Measurements from ENCODE around the gene TIMMDC1. TPM values are rescaled to one million over a fixed set of nuclear protein-coding genes. Genes with fewer than 3 reads are reported as not detected.
"Not testable (repeated sequence)": the region's sequence is repeated elsewhere in the genome, so short reads cannot be mapped to it uniquely, and the experiment has no call there.

TIMMDC1 gene
- total and polyA plus RNA-seq, 12 donors, result 90.3 to 379 (median 234) TPM

GRCh38 chr3:119551598-119551997, 53.3 kb downstream of the TIMMDC1 start:
- peaks cover 0 to 18% (median 0%) of the 10 kb centered on the region in 9 donors for H3K4me1 ChIP-seq
- 91 to 94% methylated on average over 5 of the region's 5 CpGs for WGBS, 2 donors
- ATAC-seq, result no peak
- no peak overlapping the region for H3K4me3 ChIP-seq
- H3K27me3 ChIP-seq, result no peaks in the 10 kb centered on the region
- no peaks in the 10 kb centered on the region for H3K36me3 ChIP-seq
- no peak overlapping the region for H3K27ac ChIP-seq
- TF ChIP-seq CTCF (IDR thresholded peaks at IDR 0.05), result no peak
- intact Hi-C loops (cut with DNase I), result no loop called here
- DNase-seq, result no peak
- H3K9me3 ChIP-seq, result no peaks in the 10 kb centered on the region

- ATAC-seq; H3K9me3 ChIP-seq; DNase-seq; intact Hi-C loops (cut with DNase I); H3K27me3 ChIP-seq; H3K36me3 ChIP-seq; H3K27ac ChIP-seq; H3K4me3 ChIP-seq: not testable (repeated sequence)
- WGBS, 2 donors, result 96 to 97% methylated on average over 6 of the region's 6 CpGs
- H3K4me1 ChIP-seq, result peaks cover 0 to 18% (median 0%) of the 10 kb centered on the region in 9 donors
Measured at GRCh38 chr3:119552928-119553327, 54.6 kb downstream of the TIMMDC1 start.

GRCh38 chr3:119553823-119554415, 55.6 kb downstream of the TIMMDC1 start:
- no peak for TF ChIP-seq CTCF (IDR thresholded peaks at IDR 0.05)

GRCh38 chr3:119555309-119555735, 57.0 kb downstream of the TIMMDC1 start:
- no peaks in the 10 kb centered on the region for H3K27me3 ChIP-seq
- peak in 6 of 8 donors; percentile 17 to 60 (median 32) for ATAC-seq
- intact Hi-C loops (cut with DNase I), result no loop called here
- H3K36me3 ChIP-seq, result no peaks in the 10 kb centered on the region
- DNase-seq, result no peak
- H3K9me3 ChIP-seq, result no peaks in the 10 kb centered on the region
- peak overlapping the region in 1 of 10 donors; percentile 27 for H3K27ac ChIP-seq
- peaks cover 0 to 28% (median 0%) of the 10 kb centered on the region in 9 donors for H3K4me1 ChIP-seq
- 61 to 76% methylated on average over 4 of the region's 4 CpGs for WGBS, 2 donors
- H3K4me3 ChIP-seq, result no peak overlapping the region
- no peak for TF ChIP-seq CTCF (IDR thresholded peaks at IDR 0.05)

More at GRCh38 chr3:119553823-119554415, 55.6 kb downstream of the TIMMDC1 start:
- ATAC-seq, result no peak
- DNase-seq, result no peak
- H3K4me1 ChIP-seq, result peaks cover 0 to 18% (median 0%) of the 10 kb centered on the region in 9 donors
- intact Hi-C loops (cut with DNase I), result no loop called here
- no peaks in the 10 kb centered on the region for H3K36me3 ChIP-seq
- no peaks in the 10 kb centered on the region for H3K27me3 ChIP-seq
- H3K27ac ChIP-seq, result no peak overlapping the region
- 71 to 76% methylated on average over 5 of the region's 5 CpGs for WGBS, 2 donors
- H3K4me3 ChIP-seq, result no peak overlapping the region
- H3K9me3 ChIP-seq, result no peaks in the 10 kb centered on the region

- DNase-seq, result no peak
- no peak overlapping the region for H3K4me3 ChIP-seq
- intact Hi-C loops (cut with DNase I), result no loop called here
- no peak for ATAC-seq
- H3K27me3 ChIP-seq, result no peaks in the 10 kb centered on the region
- 75 to 98% methylated on average over 1 of the region's 1 CpG for WGBS, 2 donors
- H3K4me1 ChIP-seq, result peaks cover 0 to 28% (median 0%) of the 10 kb centered on the region in 9 donors
- no peak for TF ChIP-seq CTCF (IDR thresholded peaks at IDR 0.05)
- H3K27ac ChIP-seq, result peak overlapping the region in 1 of 10 donors; percentile 27
- H3K9me3 ChIP-seq, result no peaks in the 10 kb centered on the region
- H3K36me3 ChIP-seq, result no peaks in the 10 kb centered on the region
Measured at GRCh38 chr3:119555929-119556328, 57.6 kb downstream of the TIMMDC1 start.

Data from heart right ventricle (tissue), 16 donors.